Measurements from ENCODE around the gene DOCK11.

DNA sequence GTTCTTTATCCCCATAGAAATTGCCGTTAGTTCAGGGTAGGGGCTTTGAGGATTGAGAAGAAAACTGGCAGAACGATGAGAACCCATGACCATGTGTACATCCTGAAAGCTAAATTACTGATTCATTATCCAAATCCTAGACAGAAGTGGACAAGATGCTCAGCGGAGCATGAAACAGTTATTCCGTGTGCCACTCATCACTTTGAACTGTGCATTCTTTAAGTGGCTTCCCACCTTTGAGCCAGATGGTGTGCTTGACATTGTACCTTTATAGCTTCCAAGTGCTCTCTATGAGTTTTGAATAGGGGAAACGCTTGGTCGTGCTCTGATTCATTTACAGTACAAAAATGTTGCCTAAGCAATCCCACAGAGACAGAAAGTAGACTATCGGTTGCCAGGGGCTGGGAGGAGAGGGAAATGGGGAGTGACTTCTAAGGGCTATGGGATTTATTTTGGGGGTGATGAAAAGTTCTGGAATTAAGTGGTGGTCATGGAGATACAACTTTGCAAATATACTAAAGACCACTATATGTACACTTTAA is 100.0 kb downstream of the DOCK11 start:
- TF ChIP-seq, protein P1, sequence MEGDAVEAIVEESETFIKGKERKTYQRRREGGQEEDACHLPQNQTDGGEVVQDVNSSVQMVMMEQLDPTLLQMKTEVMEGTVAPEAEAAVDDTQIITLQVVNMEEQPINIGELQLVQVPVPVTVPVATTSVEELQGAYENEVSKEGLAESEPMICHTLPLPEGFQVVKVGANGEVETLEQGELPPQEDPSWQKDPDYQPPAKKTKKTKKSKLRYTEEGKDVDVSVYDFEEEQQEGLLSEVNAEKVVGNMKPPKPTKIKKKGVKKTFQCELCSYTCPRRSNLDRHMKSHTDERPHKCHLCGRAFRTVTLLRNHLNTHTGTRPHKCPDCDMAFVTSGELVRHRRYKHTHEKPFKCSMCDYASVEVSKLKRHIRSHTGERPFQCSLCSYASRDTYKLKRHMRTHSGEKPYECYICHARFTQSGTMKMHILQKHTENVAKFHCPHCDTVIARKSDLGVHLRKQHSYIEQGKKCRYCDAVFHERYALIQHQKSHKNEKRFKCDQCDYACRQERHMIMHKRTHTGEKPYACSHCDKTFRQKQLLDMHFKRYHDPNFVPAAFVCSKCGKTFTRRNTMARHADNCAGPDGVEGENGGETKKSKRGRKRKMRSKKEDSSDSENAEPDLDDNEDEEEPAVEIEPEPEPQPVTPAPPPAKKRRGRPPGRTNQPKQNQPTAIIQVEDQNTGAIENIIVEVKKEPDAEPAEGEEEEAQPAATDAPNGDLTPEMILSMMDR (IDR thresholded peaks at IDR 0.05): no peak
- TF ChIP-seq POLR2A (IDR thresholded peaks at IDR 0.05) (no peak), EP300 (IDR thresholded peaks at IDR 0.05; ENCODE audit: low read depth) (no peak), POLR2AphosphoS5 (IDR thresholded peaks at IDR 0.05) (no peak)
